ENCODE measurements around the gene CUX1.
"Not testable (repeated sequence)": the region's sequence is repeated elsewhere in the genome, so short reads cannot be mapped to it uniquely, and the experiment has no call there.

Gene CUX1

GRCh38 chr7:101867265-101867664 lies 49.8 kb downstream of the CUX1 start:
- ChIA-PET CTCF (no interaction called here), POLR2A (no interaction called here)
- H3K4me3 ChIP-seq (ENCODE audit: low read depth, low read length) = no peak overlapping the region
- no peak for TF ChIP-seq CTCF (IDR thresholded peaks at IDR 0.05; ENCODE audit: insufficient read depth, low read length, missing control alignments)
- no peak for DNase-seq (ENCODE audit: low read depth, low spot score)

- H3K4me3 ChIP-seq (ENCODE audit: low read depth, low read length); POLR2A ChIA-PET; DNase-seq (ENCODE audit: low read depth, low spot score): not testable (repeated sequence)
- CTCF ChIA-PET = interaction anchor here (1.1 kb wide), 1 partner anchor 9 kb away, joined by 4 read pairs; no protein-coding TSS in a partner anchor
Observed at GRCh38 chr7:101867681-101868080, 50.3 kb downstream of the CUX1 start.

DNA sequence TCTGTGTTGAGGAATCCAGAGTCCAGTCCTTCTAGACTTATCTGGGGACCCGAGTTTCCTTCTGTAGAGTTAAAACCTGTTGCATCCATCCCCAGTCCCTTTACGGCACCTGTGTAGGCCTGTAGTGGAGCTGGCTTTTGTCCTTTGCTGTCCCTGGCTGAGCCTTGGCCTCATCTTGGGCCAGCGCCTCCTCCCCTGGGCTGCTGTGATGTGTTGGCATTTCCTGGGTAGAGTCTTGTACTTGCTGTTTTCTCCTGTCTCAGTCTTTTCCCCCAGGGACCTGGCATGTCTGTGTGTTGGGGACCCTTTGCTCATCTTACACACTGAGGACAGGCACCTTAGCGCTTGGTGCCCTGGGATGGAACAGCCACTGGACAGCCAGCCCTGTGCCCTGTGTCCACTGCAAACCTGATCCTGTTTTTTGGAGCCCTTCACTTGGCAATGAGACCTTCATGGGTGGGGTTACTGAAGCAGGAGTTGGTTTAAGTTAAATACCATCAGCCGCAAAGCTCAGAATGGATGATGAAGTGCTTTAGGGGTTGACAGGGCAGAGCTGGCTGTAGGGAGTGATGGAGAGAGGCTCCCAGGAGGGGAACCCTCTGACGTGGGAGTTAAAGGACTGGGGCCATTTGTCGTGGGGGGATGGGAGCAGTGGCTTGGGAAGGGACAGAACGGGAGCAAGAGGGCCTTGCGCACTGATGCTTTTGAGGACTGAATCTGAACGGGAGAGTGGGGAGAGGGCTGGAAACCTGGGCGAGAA lies 50.9 kb downstream of the CUX1 start:
- DNase-seq (ENCODE audit: low read depth, low spot score) = no peak
- ChIA-PET POLR2A (no interaction called here), CTCF (interaction anchor here (1.1 kb wide), 1 partner anchor 9 kb away, joined by 4 read pairs; no protein-coding TSS in a partner anchor)
- no peak for TF ChIP-seq CTCF (IDR thresholded peaks at IDR 0.05; ENCODE audit: insufficient read depth, low read length, missing control alignments)
- no peak overlapping the region for H3K4me3 ChIP-seq (ENCODE audit: low read depth, low read length)

DNA sequence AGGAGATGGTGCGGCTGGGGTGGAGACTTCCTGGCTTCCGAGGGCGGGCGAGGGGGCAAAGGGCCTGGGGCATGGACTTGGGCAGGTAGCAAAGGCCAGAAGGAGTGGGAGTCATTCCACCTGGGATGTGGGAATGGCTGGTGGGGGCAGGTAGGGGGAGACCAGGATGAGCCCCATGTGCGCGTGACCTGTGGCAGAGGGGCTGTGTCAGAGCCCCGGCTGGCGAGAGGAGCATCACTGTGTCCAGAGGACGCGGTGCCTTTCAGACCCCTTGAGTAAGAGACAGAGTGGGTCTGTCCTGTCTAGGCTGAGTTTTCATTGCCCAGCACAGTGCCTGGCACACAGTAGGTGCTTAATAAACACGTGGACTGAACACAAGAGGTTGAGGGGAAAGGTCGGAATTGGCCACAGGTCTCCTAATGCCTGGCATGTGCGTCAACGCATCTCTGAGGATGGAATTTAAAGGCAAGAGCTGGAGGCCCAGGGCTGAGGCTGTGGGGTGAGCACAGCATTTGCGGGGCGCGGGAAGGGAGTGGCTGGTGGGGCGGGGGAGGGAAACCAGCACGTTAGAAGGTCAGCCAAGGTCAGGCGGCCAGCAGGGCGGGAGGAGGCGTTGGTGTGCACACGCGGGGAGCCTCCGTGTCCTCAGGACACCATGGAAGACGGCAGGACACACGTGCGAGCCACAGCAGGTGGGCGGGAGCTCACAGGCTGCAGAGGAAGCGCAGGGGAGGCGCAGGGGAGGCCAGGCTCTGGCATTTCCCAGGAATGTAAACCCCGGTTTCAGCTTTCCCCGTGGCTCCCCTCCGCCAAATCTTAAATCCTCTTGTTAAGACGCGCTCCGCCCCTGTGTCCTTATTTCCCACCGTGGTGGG lies 51.8 kb downstream of the CUX1 start:
- H3K4me3 ChIP-seq (ENCODE audit: low read depth, low read length) = no peak overlapping the region
- ChIA-PET POLR2A (no interaction called here), CTCF (no interaction called here)
- no peak for DNase-seq (ENCODE audit: low read depth, low spot score)
- no peak for TF ChIP-seq CTCF (IDR thresholded peaks at IDR 0.05; ENCODE audit: insufficient read depth, low read length, missing control alignments)

DNA sequence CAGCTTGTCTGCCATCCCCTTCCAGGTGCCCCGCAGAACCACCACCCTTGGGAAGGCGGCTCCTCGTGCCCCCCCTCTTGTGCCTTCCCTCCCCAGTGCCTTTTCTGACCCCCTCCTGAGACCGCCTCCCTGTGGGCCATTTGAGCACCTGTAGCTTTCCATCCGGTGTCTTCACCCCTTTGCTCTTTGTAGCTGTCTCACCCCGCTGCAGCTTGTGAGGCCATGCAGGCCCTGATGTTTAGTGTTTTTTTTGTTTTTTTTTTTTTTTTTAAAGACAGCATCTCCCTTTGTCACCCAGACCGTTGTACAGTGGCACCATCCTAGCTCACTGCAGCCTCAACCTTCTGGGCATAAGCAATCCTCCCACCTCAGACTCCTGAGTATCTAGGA lies 52.5 kb downstream of the CUX1 start:
- ChIA-PET CTCF (no interaction called here), POLR2A (no interaction called here)
- no peak for DNase-seq (ENCODE audit: low read depth, low spot score)
- H3K4me3 ChIP-seq (ENCODE audit: low read depth, low read length) = no peak overlapping the region
- no peak for TF ChIP-seq CTCF (IDR thresholded peaks at IDR 0.05; ENCODE audit: insufficient read depth, low read length, missing control alignments)

- TF ChIP-seq CTCF (IDR thresholded peaks at IDR 0.05; ENCODE audit: insufficient read depth, low read length, missing control alignments) = no peak
- ChIA-PET POLR2A (interaction anchor here (0.6 kb wide), 1 partner anchor 10 kb away, joined by 3 read pairs; no protein-coding TSS in a partner anchor), CTCF (no interaction called here)
- no peak for DNase-seq (ENCODE audit: low read depth, low spot score)
- no peak overlapping the region for H3K4me3 ChIP-seq (ENCODE audit: low read depth, low read length)
Observed at GRCh38 chr7:101870361-101871062, 53.1 kb downstream of the CUX1 start.
